ENCODE measurements around the gene DNMT1. TPM values are rescaled to one million over a fixed set of nuclear protein-coding genes. Genes with fewer than 3 reads are reported as not detected.

Gene DNMT1
- total and polyA plus RNA-seq, 3 donors from 2014 or later = 96.5 to 145 (median 103) TPM

GRCh38 chr19:10222201-10222890, 27.6 kb upstream of the DNMT1 start:
- no peaks in the 10 kb centered on the region for H3K9me3 ChIP-seq
- TF ChIP-seq POLR2A (IDR thresholded peaks at IDR 0.05) (no peak), CTCF (IDR thresholded peaks at IDR 0.05) (no peak)
- no peak overlapping the region for H3K27ac ChIP-seq
- no peaks in the 10 kb centered on the region for H3K36me3 ChIP-seq (ENCODE audit: low read depth, missing control alignments)
- DNase-seq = no peak
- H3K4me1 ChIP-seq = peaks cover 19% of the 10 kb centered on the region
- no peaks in the 10 kb centered on the region for H3K27me3 ChIP-seq
- intact Hi-C loops (cut with DNase I; ENCODE audit: low total_unique reads) = no loop called here
- whole genome bisulfite sequencing, 2 donors = 84 to 85% methylated on average over 14 of the region's 14 CpGs
- H3K4me3 ChIP-seq = no peak overlapping the region

DNA sequence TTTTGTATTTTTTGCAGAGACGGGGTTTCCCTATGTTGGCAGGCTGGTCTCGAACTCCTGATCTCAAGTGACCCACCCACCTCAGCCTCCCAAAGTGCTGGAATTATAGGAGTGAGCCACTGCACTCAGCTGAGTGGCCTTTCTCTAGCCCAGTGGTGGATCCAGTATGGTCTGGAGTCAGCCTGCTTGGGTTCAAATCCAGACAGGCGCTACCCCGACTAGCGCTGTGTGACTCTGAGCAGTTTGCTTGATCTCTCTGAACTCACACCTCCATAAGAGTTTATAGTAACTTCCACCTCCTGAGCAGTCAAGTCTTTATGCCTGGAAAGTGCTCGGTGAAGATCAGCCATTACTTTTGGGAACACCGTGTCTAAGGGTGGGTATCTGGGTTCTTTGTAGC, 25.9 kb upstream of the DNMT1 start:
- intact Hi-C loops (cut with DNase I; ENCODE audit: low total_unique reads) = no loop called here
- H3K36me3 ChIP-seq (ENCODE audit: low read depth, missing control alignments) = no peaks in the 10 kb centered on the region
- no peaks in the 10 kb centered on the region for H3K9me3 ChIP-seq
- H3K4me3 ChIP-seq = no peak overlapping the region
- no peak for DNase-seq
- H3K27me3 ChIP-seq = no peaks in the 10 kb centered on the region
- no peak overlapping the region for H3K27ac ChIP-seq
- 91 to 94% methylated on average over 7 of the region's 7 CpGs for WGBS, 2 donors
- TF ChIP-seq POLR2A (IDR thresholded peaks at IDR 0.05) = no peak
- peaks cover 2% of the 10 kb centered on the region for H3K4me1 ChIP-seq

GRCh38 chr19:10219678-10220077, 24.9 kb upstream of the DNMT1 start:
- Histone ChIP-seq H3K4me1 (no peaks in the 10 kb centered on the region), H3K36me3 (ENCODE audit: low read depth, missing control alignments) (no peaks in the 10 kb centered on the region), H3K9me3 (no peaks in the 10 kb centered on the region), H3K27ac (no peak overlapping the region), H3K4me3 (no peak overlapping the region), H3K27me3 (no peaks in the 10 kb centered on the region)
- intact Hi-C loops (cut with DNase I; ENCODE audit: low total_unique reads) = no loop called here
- 50 to 64% methylated on average over 2 to 3 of the region's 3 CpGs for WGBS, 2 donors
- no peak for DNase-seq
- no peak for TF ChIP-seq POLR2A (IDR thresholded peaks at IDR 0.05)
- TF ChIP-seq CTCF (IDR thresholded peaks at IDR 0.05) = no peak

- DNase-seq = no peak
- Histone ChIP-seq H3K9me3 (no peaks in the 10 kb centered on the region), H3K36me3 (ENCODE audit: low read depth, missing control alignments) (no peaks in the 10 kb centered on the region), H3K4me3 (no peak overlapping the region), H3K27me3 (no peaks in the 10 kb centered on the region), H3K4me1 (no peaks in the 10 kb centered on the region), H3K27ac (no peak overlapping the region)
- TF ChIP-seq CTCF (IDR thresholded peaks at IDR 0.05) = no peak
- TF ChIP-seq POLR2A (IDR thresholded peaks at IDR 0.05) = no peak
- intact Hi-C loops (cut with DNase I; ENCODE audit: low total_unique reads) = no loop called here
- 87 to 88% methylated on average over 9 of the region's 9 CpGs for WGBS, 2 donors
Measured at GRCh38 chr19:10217085-10217484, 22.3 kb upstream of the DNMT1 start.

- Histone ChIP-seq H3K9me3 (no peaks in the 10 kb centered on the region), H3K27me3 (no peaks in the 10 kb centered on the region), H3K4me3 (no peak overlapping the region), H3K36me3 (ENCODE audit: low read depth, missing control alignments) (no peaks in the 10 kb centered on the region), H3K4me1 (no peaks in the 10 kb centered on the region), H3K27ac (no peak overlapping the region)
- 93 to 95% methylated on average over 5 of the region's 5 CpGs for WGBS, 2 donors
- no peak for DNase-seq
- intact Hi-C loops (cut with DNase I; ENCODE audit: low total_unique reads) = no loop called here
- TF ChIP-seq CTCF (IDR thresholded peaks at IDR 0.05) (no peak), POLR2A (IDR thresholded peaks at IDR 0.05) (no peak)
Measured at GRCh38 chr19:10214784-10215183, 20.0 kb upstream of the DNMT1 start.

All from testis (tissue), 3 donors.